Endometrial microvascular endothelial cells (primary cell): ENCODE measurements around the gene UBASH3A. TPM values are rescaled to one million over a fixed set of nuclear protein-coding genes. Genes with fewer than 3 reads are reported as not detected.
"Not testable (repeated sequence)": the region's sequence is repeated elsewhere in the genome, so short reads cannot be mapped to it uniquely, and the experiment has no call there.

Experiments
- in situ Hi-C: cut with HindIII; loops from 2 replicates; pipeline ENCODE4 v1.10.0; 2017; ENCODE audit warnings: low sequenced_read_pairs, low pct_unique_long_range_greater_than_20kb; ENCODE audit errors: inconsistent ontology term
- total RNA-seq: library from RNA; depleted of rRNA; stranded (reverse); fragments of >200 nt; gene quantifications from one replicate; pipeline ENCODE4 v1.2.3, GENCODE V29; 2015; ENCODE audit errors: inconsistent ontology term

The UBASH3A gene
- total RNA-seq, 1 donor from 2014 or later: not detected

DNA sequence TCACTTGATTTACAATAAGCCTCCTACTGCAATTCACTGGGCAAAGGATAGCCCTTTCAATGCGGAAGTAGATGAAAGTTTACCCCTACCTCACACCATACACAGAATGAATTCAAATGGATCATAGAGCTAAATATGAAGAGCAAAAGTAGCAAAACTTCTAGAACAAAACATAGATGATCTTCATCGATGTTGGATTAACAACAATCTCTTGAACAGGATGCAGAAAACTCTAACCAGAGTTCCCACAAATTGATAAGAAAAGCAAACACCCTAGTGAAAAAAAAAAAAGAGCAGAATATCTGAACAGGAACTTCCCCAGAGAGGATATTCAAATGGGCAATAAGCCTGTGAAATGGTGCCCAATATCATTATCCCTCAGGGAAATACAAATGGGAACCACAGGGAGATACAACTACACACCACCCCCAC is 1.9 kb upstream of the UBASH3A start:
- in situ Hi-C loops: no loop called here

DNA sequence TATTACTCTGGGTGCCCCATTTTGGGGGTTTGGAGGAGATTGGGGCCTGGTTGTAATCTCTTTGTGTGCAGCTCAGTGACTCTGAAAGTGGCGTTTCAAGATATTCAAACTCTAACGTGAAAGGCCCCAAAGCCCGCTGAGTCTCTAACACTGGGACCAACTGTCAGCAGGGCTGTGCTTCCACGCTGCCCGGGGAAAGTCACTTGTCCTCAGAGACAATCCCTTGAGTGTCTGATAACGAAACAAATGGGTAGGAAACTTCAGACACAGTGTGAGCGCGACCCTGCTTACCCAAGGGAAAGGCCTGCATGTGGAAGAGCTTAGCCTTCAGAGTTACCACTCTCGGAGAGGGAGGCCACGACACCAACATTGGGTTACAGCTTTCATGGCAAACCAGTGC is 837 bp downstream of the UBASH3A start:
- in situ Hi-C loops: no loop called here

DNA sequence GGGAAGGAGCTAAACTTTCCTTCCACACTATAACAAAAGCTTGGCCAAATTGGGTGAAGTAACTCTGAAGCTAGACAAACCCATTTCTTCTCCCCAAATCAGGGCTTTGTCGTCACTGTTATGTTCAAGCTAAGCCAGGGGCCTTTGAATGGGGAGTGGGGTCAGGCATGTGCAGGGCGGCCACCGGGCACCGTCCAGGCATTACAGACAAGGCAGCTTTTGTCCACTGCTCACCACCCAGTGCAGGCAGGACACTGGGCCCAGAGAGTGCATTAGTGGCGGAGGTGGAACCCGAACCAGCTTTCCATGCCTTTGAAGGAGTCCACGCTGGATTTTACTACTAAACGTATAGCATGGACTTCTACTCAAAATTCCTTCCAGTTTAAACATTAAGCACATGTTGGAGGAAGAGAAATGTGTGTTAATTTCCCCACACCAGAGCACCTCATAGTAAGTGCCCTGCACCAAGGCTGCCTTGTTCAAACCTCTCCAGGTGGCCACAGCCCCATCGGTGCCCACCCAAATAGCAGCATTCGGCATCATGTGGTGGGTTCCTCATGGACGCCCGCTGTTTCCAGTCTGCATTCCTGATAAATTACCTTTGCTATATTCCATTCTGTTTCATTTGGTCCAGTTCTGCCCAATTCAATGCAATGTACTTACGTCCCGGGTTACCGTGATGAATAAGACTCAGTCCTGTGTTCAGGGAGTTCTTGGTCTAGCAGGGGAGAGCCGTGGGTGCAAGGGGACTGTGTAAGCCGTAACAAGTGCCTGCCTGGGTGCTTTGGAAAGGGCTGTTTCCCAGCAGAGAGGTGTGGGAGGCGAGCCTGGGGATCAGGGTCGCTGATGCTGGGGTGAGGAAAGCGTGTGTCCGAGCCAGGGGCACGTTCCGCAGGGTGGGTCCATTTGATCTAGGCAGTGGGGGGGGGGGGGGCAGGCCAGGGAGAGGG is 1.6 kb downstream of the UBASH3A start:
- in situ Hi-C loops: no loop called here

DNA sequence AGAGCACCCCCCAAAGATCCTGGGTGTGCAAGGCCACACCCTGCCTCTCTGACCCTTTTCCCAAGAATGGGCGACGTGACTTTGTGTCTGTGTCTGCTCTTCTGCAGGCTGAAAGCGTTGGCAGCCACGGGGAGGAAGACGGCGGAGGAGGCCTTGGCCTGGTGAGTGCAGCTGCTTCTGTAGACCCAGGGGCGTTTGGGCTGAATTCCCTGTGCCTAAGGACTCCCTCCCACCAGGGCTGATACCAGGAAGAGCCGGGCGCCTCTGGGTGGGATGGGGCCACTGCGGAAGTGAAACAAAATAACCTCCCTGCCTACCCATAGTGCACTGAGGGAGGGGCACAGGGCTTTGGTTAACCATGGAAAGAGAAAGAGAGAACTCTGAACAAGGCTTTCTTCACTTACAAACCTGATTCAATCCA is 2.5 kb downstream of the UBASH3A start:
- in situ Hi-C loops: no loop called here

DNA sequence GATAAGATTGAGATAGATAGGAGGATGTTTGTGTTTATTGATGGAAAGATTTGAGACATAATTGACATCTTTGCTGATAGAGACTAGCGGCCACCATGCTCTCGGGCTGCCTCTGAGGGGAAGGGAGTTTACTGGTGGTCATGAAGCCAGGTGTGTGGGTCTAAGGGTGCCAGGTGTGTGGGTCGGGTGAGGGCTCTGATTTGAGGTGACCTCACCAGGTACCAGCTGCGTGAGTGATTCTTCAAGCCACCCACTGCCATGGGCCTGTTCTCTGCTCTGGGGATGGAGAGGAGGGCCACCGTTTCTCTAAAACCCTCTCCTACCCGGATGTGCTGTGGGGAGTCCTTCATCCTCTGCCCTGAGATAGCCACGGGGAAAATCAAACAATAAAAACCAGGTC is 3.2 kb downstream of the UBASH3A start:
- in situ Hi-C loops: no loop called here

DNA sequence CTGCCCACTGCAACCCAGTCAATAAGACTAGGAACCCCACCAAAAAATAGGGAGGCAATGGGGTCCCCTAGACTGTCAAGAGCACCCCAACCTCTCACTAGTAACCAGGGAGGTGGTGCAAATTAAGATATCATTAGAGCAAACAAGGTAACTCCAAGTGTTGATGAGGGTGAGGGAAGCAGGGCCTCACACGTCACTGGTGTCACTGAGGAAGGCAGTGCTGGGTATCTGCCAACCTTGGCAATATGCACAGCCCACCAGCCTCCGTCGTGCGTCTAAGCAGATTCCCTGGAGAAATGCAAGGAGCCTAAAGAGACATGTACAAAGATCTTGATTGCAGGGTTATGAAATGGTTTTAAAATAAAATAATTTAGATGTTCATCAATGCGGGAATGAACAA is 3.8 kb downstream of the UBASH3A start:
- in situ Hi-C loops: no loop called here

DNA sequence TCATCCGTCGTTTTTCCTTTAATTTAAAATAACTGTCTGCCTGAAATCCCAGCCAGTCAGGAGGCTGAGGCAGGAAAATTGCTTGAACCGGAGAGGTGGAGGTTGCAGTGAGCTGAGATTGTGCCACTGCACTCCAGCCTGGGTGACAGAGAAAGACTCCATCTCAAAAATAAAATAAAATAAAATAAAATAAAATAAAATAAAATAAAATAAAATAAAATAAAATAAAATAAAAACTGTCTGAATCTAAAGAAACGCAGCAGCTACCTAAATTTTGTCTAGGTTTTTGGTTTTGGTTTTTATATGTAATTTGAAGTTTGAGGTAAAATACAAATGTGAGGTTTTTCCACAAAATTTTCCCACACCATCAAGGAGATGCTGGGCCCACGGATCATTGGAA is 5.0 kb downstream of the UBASH3A start:
- in situ Hi-C loops: not testable (repeated sequence)

DNA sequence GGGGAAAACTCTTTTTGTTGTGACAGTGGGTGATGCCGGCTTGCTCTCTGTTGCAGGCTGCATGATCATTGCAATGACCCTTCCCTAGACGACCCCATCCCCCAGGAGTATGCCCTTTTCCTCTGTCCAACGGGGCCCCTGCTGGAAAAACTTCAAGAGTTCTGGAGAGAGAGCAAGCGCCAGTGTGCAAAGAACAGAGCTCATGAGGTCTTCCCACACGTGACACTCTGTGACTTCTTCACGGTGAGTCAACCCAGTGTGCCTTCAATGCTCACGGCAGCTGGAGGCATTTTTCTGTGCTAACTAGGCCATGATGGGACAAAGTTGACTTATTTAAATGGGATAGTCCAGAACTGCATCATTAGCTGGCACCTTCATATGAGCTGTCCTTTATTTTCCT is 5.7 kb downstream of the UBASH3A start:
- in situ Hi-C loops: no loop called here

DNA sequence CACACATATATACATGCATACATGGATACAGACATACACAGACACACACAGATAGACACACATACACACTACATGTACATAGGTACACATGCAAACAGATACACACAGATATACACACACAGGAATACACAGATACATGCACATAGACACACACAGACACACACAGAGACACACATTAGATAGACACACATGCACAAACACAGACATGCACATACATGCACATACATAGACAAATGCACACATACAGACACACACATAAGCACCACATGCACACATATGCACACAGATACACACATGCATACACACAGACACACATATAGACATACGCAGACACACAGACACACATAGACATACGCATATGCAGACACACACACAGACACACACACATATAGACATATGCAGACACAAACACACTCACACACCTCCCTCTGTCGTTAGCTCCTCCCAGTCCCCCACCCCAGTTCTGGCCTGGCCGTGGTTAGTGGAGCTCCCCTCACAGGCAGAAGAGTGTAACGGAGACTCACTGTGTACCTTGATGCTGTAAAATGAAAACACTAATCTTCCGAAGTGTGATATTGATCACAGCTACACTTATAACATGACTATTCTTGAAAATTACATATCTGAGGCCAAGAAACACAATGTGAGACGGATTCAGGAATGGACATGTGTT is 7.6 kb downstream of the UBASH3A start:
- in situ Hi-C loops: no loop called here

DNA sequence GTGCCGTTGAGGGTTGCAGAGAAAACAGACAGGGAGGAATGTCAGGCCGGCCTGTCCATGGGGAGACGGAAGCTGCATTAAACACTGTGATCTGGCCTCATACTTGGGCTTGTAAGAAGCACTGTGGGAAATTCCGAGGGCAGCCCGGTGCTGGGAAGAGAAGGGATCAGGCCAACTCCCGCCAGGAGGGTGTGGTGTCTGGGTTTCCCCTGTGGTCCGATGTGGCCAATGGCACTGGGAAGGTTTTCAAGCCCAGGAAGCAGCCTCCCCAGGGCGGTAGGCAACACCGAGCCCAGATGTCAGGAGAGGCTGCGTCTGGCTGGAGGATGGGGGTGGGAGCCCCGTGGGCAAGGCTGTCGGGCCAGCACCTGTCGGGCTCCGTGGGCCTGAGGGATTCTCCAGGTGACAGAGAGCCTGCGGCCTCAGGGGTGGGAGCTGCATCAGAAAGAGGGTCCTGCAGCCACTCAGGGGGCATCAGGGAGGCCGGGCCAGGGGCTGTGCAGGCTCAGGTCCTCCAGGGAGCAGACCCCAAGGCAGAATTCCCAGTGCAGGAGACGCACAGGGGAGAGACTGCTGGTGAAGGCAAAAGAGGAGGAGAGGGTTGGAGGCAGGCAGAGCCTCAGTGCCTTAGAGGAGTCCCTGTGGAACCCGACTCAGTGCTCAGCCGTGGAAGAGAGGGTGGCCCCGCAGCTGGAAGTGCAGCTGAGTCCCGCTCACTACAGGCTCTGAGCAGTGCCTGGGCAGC is 8.4 kb downstream of the UBASH3A start:
- in situ Hi-C loops: no loop called here

DNA sequence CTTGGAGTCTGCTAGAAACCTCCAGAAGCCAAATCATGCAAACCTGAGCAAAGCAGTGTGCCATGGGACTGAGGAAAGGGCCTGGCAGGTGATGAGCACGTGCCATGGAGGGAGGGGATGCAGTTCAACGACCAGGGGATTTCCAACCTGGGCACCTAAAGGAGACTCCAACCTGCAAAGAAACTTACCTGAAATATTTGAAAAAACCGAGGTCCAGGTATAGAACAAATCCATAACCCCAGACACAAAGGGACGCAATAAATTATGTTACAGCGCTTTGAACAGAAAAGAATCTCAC is 8.9 kb downstream of the UBASH3A start:
- in situ Hi-C loops: no loop called here

DNA sequence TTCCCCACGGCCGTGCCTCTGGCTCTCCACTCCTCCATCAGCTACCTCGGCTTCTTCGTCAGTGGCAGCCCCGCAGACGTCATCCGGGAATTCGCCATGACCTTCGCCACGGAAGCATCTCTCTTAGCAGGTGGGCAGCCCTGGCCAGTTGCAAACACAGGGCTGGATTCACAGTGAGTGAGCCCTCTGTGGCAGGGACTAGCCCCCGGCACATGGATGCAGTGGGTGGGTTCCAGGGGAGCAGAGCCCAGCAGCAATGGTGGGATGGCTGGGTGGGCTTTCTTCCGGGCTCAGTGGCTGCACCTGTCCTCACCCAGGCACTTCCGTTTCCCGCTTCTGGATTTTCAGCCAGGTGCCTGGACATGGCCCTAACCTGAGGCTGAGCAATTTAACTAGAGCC is 9.4 kb downstream of the UBASH3A start:
- in situ Hi-C loops: no loop called here

DNA sequence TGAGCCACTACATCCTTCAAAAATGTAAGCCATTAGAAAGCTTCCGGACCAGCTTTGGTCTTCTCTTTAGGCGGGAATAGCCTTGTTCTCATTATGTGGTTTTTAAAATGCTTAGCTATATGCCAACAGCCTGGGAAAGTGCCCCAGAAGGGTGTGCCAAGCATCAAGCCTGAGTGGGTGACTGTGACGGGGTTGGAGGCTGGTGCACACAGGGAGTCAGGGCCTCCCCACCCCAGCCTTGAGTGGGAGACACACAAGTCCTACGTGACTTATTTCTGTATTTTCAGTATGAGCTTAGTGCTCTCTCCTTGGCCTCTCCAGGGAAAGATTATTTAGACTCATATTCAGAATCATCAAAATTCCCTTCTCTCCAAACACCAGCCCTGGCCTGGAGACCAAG is 9.8 kb downstream of the UBASH3A start:
- in situ Hi-C loops: no loop called here

DNA sequence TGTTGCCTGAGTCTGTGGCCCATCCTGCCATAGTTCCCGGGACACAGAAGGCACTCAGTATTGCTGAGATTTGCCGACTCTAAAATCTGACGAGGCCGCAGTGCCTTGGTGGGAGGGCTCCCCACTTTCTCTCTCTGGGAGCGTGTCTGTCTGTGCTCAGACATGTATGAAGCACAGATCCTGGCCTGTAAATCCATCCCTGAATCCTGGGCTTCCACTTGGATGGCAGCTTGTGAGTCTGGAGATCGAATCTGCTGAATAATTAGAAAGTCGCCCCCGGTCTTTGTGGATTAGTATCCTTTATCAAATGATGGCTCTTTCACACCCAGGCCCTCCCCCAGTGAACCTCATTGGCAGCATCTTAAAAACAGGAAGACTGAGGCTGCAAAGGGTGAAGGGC is 10.4 kb downstream of the UBASH3A start:
- in situ Hi-C loops: no loop called here

DNA sequence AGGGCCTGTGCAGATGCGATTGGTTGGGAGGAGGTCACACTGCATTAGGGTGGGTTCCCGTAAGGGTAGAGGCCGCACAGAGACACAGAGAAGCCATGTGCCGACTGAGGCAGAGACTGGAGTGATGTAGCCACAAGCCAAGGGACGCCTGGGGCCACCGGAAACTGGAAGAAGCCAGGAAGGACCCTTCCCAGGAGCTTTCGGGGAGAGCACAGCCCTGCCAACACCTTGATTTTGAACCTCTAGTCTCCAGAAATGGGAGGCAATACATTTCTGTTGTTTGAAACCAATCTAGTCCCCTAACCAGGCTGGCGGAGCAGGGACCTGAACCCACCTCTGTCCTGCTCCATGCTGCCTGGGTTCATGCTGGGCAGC is 10.8 kb downstream of the UBASH3A start:
- in situ Hi-C loops: no loop called here

DNA sequence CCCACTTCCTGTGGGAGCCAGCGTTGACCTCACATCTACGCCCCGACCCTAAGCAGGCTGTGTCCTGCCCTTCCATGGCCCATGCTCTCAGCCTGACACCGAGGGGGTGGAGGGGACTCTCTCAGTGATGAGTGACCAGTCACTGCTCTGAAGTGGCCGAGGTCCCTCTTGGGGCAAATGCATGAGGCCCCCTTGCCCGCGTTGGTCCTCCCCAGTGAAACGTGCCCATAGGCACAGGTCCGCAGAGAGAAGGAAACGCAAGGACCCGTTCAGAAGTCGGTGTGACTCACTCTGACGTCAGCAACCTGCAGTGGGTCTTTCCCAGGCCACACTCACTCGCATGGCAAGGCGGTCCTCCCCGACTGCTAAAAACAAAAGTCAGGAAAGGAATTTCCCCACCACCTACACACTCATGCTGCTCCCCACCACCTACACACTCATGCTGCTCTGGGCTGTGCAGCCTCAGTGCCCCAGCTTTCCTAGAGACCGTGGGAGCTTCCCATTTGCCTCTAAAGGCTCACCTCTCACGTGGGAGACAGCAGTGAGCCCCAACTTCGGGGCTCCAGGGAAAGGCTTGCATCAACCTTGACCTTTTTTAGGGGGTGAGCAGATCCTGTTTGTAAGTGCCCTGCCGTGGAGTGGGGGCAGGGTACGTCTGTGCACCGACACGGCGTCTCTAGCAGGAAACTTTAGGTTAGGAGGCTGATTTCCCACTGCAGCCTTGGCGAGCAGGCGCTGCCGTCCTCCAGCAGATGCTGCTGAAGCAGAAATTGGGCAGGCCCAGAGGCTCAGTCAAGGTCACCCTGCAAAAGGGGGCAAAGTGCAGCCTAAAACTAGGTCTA is 11.4 kb downstream of the UBASH3A start:
- in situ Hi-C loops: no loop called here

DNA sequence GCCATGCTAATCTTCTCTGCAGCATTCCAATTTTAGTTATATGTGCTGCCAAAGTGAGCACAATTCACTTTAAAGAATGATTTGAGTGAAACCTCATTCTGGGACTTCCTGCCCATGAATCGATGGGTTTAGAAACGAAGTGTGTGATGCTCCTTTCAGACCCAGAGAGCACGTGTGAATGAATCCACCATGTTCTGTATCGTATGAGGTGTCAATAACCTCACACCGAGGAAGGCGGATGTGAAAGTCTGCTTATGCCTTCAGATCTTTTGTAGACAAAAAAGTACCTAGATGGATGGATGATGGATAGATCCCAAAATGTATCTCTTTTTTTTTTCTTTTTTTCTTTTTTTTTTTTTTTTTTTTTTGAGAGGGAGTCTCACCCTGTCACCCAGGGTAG is 13.8 kb downstream of the UBASH3A start:
- in situ Hi-C loops: no loop called here

DNA sequence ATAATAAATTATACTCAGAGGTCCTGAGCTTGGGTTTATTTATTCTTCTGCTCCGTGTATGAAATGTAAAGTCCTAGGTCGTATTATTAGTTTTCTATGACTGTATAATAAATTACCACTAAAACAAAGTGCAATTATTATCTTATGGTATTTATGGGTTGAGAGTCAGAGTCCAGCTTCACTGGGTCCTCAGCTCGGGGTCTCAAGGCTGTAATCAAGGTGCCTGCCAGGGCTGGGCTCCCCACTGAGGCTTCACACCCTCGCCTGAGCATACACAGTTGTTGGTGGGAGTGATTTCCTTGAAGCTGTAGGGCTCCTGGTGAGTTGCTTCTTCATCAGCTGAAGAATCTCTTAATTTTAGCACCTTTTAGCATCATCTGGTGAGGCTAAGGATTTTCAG is 15.2 kb downstream of the UBASH3A start:
- in situ Hi-C loops: no loop called here

DNA sequence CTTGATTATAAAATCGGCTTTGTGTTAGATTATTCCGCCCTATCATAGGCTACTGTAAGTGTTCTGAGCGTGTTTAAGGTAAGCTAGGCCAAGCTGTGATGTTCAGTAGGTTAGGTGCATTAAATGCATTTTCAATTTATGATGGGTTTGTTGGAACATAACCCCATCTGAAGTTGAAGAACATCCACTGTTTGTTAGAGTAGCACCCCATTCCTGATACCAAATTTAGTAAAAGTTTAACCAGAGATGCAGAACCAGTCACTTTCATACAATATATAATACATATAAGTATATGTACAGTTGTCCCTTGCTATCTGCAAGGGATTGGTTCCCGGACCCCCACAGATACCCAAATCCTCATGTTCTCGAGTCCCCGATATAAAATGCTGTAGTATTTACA is 16.1 kb downstream of the UBASH3A start:
- in situ Hi-C loops: no loop called here
